Stimulated activated CD4-positive, alpha-beta T cell treated with anti-CD3 and anti-CD28 coated beads, TNF-alpha, amount 100 ng/mL, for 1 hour (primary cell): ENCODE data around the gene COG2.

Source experiments
- DNase-seq, 3 donors: peaks; one replicate each; pipeline ENCODE4 v3.0.0-alpha.2; 2020; ENCODE audit warnings: low read depth in 3 of 3, low spot score in 1 of 3

The COG2 gene

GRCh38 chr1:230700132-230700531, 57.9 kb downstream of the COG2 start:
- DNase-seq: no peak

- no peak for DNase-seq
These were observed 59.2 kb downstream of the COG2 start for GRCh38 chr1:230701434-230701833.

GRCh38 chr1:230701895-230702768, 59.9 kb downstream of the COG2 start:
- no peak for DNase-seq

GRCh38 chr1:230702934-230703678, 60.8 kb downstream of the COG2 start:
- DNase-seq: no peak

GRCh38 chr1:230703679-230704385, 61.6 kb downstream of the COG2 start:
- no peak for DNase-seq

- no peak for DNase-seq
These were observed 62.5 kb downstream of the COG2 start for GRCh38 chr1:230704830-230705229.

- DNase-seq: no peak
These were observed 63.2 kb downstream of the COG2 start for GRCh38 chr1:230705289-230706019.

GRCh38 chr1:230706020-230706699, 63.9 kb downstream of the COG2 start:
- DNase-seq: no peak

GRCh38 chr1:230706887-230707731, 64.8 kb downstream of the COG2 start:
- no peak for DNase-seq

- DNase-seq: no peak
These were observed 65.7 kb downstream of the COG2 start for GRCh38 chr1:230707732-230708630.

GRCh38 chr1:230708631-230709580, 66.6 kb downstream of the COG2 start:
- DNase-seq: no peak

GRCh38 chr1:230709619-230710542, 67.6 kb downstream of the COG2 start:
- no peak for DNase-seq

GRCh38 chr1:230710543-230710904, 68.2 kb downstream of the COG2 start:
- DNase-seq: no peak

- DNase-seq: no peak
These were observed 69.0 kb downstream of the COG2 start for GRCh38 chr1:230711245-230711644.

- no peak for DNase-seq
These were observed 70.2 kb downstream of the COG2 start for GRCh38 chr1:230712470-230712942.

- DNase-seq: no peak
These were observed 70.9 kb downstream of the COG2 start for GRCh38 chr1:230713138-230713537.
